ENCODE measurements around the gene NMRK2.

DNA sequence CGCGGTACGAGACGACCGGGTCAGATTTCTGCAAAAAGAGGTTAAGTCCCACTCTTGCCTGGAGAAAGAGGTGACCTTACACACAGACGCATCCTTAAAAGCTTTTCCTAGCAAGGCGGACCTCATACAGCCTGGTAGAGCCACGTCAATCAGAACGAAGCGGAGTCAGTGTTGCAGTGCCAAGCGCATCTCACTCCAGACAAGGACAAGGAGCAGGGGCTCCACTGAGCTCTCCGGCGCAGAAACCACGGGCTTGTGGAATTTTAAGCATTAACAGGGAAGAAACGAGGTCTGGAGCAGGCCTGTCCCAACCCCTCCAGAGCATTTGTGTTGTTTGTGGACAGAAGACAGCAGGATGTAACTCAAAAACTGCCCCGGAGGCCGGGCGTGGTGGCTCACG lies 45.3 kb downstream of the NMRK2 start:
- TF ChIP-seq, protein P1, sequence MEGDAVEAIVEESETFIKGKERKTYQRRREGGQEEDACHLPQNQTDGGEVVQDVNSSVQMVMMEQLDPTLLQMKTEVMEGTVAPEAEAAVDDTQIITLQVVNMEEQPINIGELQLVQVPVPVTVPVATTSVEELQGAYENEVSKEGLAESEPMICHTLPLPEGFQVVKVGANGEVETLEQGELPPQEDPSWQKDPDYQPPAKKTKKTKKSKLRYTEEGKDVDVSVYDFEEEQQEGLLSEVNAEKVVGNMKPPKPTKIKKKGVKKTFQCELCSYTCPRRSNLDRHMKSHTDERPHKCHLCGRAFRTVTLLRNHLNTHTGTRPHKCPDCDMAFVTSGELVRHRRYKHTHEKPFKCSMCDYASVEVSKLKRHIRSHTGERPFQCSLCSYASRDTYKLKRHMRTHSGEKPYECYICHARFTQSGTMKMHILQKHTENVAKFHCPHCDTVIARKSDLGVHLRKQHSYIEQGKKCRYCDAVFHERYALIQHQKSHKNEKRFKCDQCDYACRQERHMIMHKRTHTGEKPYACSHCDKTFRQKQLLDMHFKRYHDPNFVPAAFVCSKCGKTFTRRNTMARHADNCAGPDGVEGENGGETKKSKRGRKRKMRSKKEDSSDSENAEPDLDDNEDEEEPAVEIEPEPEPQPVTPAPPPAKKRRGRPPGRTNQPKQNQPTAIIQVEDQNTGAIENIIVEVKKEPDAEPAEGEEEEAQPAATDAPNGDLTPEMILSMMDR (IDR thresholded peaks at IDR 0.05) = no peak
- no peak for TF ChIP-seq POLR2A (IDR thresholded peaks at IDR 0.05; ENCODE audit: low read depth)
- TF ChIP-seq POLR2AphosphoS5 (IDR thresholded peaks at IDR 0.05) = no peak

Measured in esophagus muscularis mucosa (tissue), 3 donors.